ENCODE data around the gene PRUNE2.

PRUNE2 gene

DNA sequence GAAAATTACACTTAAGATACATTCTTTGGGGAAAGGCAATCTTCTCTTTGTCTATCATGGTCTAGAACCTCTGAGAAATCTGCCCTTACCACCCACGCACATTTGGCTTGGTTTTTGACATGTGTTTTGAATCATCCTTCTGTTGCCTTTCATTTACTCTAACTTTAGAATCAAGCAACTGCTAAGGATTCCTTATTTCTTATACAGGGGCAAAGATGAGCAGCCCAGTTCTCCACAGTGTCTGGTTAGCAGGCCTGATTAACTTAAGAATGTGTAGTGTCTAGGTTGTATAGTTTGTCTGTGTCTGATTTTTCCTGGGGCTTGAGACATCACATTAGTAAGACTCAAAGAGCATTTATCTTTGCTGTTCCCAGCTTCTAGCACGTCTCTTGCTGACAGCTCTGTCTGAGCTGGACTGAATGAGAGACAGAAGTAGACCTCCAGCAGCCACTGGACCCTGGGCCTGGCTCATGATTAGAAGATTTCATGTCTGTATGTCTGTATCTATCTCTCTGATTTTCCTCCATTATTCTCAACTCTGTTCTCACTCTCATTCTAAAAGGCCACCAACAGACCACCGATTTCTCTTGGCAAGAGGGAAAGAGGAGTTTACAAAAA, 173.5 kb downstream of the PRUNE2 start:
- Mint-ChIP-seq H3K4me3 (no peak overlapping the region), H3K9me3 (ENCODE audit: low read depth) (no peaks in the 10 kb centered on the region), H3K27me3 (no peaks in the 10 kb centered on the region), H3K36me3 (no peaks in the 10 kb centered on the region), H3K27ac (no peak overlapping the region), H3K4me1 (ENCODE audit: low read depth) (no peaks in the 10 kb centered on the region)

DNA sequence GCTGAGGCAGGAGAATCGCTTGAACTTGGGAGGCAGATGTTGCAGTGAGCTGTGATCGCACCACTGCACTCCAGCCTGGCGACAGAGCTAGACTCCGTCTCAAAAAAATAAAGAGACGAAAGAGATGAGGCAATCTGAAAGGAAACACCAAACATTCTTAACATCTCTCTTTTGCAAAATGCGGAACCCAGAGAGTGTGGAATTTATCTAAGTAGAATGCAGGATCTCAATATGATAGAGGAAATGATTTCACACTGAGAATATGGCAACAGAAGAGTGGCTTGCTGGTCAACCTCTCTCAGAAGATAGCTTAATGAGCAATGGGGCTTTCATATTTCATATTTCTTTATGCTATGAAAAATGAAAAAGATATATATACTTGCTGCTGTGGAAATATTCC, 175.1 kb downstream of the PRUNE2 start:
- Mint-ChIP-seq H3K4me3 (no peak overlapping the region), H3K9me3 (ENCODE audit: low read depth) (no peaks in the 10 kb centered on the region), H3K27ac (no peak overlapping the region), H3K27me3 (no peaks in the 10 kb centered on the region), H3K4me1 (ENCODE audit: low read depth) (no peaks in the 10 kb centered on the region), H3K36me3 (no peaks in the 10 kb centered on the region)

DNA sequence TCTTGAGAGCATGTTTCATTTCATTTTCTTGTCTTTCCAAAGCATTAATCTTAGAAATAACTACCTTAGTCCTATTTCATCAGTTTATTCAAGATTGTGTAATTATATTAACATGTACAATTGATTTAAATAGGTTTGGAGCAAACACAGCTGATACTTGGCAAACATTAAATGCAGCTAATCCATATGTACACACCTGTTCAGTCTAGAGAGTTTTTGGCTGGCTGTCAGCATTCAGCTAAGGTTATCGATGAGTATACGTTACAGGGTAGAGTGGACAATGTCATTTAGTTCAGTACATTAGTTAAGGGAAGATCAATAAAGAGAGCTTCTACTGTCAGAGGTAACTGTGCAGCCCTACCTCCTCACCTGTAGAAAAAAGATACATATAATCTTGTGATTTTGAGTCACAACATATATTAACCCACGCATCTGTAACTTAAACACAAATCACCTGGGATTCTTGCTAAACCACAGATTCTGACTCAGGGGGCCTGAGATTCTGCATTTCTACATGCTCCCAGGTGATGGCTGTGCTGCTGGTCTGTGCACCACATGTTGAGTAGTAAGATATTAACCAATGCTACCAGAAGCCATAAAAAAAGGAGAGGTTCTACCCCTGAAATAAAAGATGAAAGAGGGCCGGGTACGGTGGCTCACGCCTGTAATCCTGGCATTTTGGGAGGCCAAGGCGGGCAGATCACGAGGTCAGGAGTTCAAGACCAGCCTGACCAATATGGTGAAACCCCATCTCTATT, 175.8 kb downstream of the PRUNE2 start:
- Mint-ChIP-seq H3K4me3 (no peak overlapping the region), H3K27me3 (no peaks in the 10 kb centered on the region), H3K4me1 (ENCODE audit: low read depth) (no peaks in the 10 kb centered on the region), H3K27ac (no peak overlapping the region), H3K36me3 (no peaks in the 10 kb centered on the region), H3K9me3 (ENCODE audit: low read depth) (no peaks in the 10 kb centered on the region)

DNA sequence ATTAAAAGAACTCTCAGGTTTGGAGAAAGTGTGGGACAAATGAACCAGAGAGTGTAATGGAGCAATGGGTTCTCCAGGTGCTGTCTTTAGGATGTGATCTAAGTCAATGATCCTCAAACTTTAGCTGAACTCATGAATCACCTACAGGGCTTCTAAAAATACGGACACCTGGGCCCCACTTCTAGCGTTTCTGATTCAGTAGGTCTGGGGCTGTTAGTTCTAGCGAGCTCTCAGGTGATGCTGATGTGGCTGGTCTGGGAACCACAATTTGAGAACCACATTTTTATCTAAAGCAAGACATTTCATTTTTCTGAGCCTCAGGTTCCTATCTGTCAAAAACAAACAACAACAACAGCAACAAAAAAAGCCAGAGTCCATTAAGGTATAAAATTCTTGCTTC, 176.8 kb downstream of the PRUNE2 start:
- Mint-ChIP-seq H3K4me1 (ENCODE audit: low read depth) (no peaks in the 10 kb centered on the region), H3K27me3 (peaks cover 2% of the 10 kb centered on the region)

DNA sequence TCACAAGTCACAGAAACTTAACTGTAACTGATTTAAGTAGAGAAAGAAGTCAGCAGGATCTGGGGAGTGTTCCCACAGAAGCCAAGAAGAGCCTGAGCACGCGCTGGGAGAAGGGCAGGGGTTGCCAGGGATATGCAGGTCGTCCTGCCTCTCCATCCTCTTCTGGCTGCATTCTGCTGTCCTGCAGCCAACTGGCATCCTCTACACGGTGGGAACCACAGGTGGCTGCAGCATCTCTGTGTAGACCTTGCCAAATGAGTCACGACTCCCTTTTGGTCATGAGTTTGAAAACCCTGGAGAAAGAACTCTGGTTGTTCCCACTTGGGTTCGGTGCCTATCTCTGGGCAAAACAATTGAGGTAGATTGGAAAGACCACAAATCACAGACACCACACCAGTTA, 180.0 kb downstream of the PRUNE2 start:
- Mint-ChIP-seq H3K4me3 (no peak overlapping the region), H3K27me3 (peaks cover 3% of the 10 kb centered on the region), H3K9me3 (ENCODE audit: low read depth) (no peaks in the 10 kb centered on the region), H3K4me1 (ENCODE audit: low read depth) (no peaks in the 10 kb centered on the region), H3K27ac (no peak overlapping the region), H3K36me3 (no peaks in the 10 kb centered on the region)

More for the DNA sequence above, 176.8 kb downstream of the PRUNE2 start:
- Mint-ChIP-seq H3K27ac (no peak overlapping the region), H3K36me3 (no peaks in the 10 kb centered on the region), H3K4me3 (no peak overlapping the region), H3K9me3 (ENCODE audit: low read depth) (no peaks in the 10 kb centered on the region)

DNA sequence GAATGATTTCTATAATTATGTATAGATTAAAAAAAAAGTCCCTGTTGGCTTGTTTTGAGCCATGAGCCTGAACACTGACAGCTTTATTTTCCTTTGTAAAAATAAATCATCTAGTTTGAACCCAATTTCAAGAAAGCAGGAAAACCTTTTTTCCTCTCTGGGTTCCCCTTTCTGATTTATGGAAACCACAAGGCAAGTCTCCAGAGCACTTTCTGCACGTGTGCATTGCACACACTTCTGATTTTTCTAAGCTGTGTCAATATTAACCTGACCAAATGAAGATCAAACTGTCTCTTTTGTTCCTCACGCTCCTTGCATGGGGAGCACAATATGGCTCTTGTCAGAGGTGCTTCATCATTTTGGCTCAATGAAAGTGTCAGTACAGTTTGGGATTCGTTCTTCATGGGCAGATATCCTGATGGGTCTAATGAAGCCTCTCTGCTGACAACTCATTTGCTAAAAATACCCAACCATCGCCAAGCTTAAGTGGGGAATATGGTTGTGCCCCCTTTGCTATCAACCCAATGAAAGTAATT, 180.8 kb downstream of the PRUNE2 start:
- Mint-ChIP-seq H3K9me3 (ENCODE audit: low read depth) (no peaks in the 10 kb centered on the region), H3K4me3 (no peak overlapping the region), H3K4me1 (ENCODE audit: low read depth) (no peaks in the 10 kb centered on the region), H3K36me3 (no peaks in the 10 kb centered on the region), H3K27ac (no peak overlapping the region), H3K27me3 (peaks cover 3% of the 10 kb centered on the region)

DNA sequence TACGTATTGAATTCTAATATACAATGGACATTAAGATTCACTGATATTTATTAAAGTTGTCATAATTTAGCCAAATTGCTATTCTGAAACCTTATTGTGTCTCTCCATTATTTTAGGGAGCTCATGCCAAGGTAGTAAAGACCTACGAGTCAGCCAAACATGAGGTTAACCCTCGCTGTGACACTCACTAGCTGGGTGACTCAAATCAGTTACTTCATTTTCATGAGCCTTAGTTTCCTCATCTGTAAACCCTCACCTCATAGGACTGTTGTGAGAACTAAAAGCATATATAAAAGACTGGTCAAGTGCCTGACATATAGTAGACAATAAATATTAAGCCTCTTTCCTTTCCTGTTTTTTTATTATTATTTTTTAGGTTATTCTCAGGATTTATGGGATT, 185.7 kb downstream of the PRUNE2 start:
- Mint-ChIP-seq H3K36me3 (no peaks in the 10 kb centered on the region), H3K27me3 (peaks cover 7% of the 10 kb centered on the region), H3K27ac (no peak overlapping the region), H3K4me1 (ENCODE audit: low read depth) (no peaks in the 10 kb centered on the region), H3K4me3 (no peak overlapping the region), H3K9me3 (ENCODE audit: low read depth) (no peaks in the 10 kb centered on the region)

DNA sequence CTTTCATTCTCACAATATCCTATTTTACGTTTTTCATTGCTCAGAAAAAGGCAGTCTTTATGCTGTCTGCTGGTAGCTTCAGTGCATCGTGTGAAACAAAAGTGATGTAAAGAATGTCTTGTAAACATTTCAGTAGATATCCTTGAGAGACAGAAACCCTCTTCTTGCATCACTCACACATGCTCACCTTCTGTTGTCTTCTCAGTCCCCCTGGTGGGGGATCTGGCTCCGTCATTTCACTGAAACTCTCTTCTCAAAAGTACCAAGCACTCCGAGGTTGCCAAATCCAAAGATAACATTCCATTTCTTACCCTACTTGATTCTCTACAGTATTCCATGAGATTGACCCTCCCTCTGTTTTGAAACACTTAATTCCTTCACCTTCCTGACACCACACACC, 187.7 kb downstream of the PRUNE2 start:
- Mint-ChIP-seq H3K4me3 (no peak overlapping the region), H3K27me3 (peaks cover 6% of the 10 kb centered on the region), H3K9me3 (ENCODE audit: low read depth) (no peaks in the 10 kb centered on the region), H3K4me1 (ENCODE audit: low read depth) (no peaks in the 10 kb centered on the region), H3K27ac (no peak overlapping the region), H3K36me3 (no peaks in the 10 kb centered on the region)

DNA sequence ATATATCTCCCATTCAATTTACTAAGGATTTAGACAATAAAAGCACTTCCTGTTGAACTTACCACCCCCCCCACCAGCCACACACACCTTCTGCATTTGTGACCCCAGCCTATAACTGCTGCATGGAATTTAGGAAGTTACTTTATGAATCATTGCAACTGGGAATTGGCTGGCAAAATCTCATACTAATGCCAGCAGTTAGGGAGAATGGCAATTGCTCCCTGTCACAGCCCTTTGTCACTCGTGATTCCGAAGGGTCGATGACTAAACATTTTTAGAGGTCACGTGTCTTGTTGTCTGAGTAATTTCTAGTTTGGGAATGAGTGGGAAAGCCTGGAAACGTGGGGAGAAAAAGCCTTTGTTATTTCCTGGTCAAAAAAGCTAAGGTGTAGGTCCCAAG, 188.3 kb downstream of the PRUNE2 start:
- H3K27ac Mint-ChIP-seq: no peak overlapping the region
- H3K9me3 Mint-ChIP-seq (ENCODE audit: low read depth): no peaks in the 10 kb centered on the region
- no peaks in the 10 kb centered on the region for H3K4me1 Mint-ChIP-seq (ENCODE audit: low read depth)
- peaks cover 6% of the 10 kb centered on the region for H3K27me3 Mint-ChIP-seq
- H3K36me3 Mint-ChIP-seq: no peaks in the 10 kb centered on the region
- no peak overlapping the region for H3K4me3 Mint-ChIP-seq

DNA sequence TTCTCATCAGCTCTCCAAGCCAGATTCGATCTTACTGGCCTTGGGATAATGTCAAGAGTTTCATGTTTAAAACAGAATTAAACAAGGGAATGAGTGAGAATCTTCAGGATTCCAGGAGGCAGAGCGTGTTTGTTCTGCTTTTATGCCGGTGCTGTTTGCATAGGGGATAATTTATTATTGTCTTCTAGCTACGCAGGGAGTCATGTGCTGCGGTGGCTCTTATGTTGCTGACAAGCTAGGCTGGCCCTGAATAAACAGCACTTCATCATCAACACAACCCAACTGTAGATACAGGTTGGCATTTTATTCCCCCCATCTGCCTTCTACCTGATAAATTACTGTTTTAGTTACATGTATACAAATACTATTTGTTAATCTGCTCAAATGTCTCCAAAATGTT, 188.7 kb downstream of the PRUNE2 start:
- Mint-ChIP-seq H3K27me3 (peaks cover 8% of the 10 kb centered on the region), H3K27ac (no peak overlapping the region), H3K4me3 (no peak overlapping the region), H3K4me1 (ENCODE audit: low read depth) (no peaks in the 10 kb centered on the region), H3K9me3 (ENCODE audit: low read depth) (no peaks in the 10 kb centered on the region), H3K36me3 (no peaks in the 10 kb centered on the region)

DNA sequence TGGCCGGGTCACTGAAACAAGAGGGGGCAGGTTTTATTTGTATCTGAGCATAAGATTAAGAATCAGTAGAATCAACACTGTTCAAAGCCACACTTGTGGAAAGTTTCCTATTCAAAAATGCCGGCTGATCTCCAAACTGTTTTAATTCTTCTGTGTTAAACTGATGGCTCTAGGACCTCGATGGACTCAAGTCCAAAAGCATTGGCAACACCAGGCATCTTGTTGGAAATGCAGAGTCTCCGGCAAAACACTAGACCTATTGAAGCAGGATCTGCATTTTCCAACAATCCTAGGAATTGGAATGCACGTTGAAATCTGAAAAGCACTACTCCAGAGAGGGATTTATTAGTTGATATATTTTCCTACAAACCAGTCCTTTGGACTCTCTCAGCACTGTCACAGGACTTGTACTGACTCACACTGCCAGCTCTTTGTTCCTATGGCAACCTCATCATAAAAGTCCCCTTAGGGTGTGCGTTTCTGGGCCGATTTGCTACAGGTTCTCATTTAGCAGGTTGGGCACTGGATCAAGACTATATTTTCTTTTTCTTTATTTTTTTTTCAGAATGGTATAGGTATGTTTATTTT, 189.7 kb downstream of the PRUNE2 start:
- Mint-ChIP-seq H3K36me3 (no peaks in the 10 kb centered on the region), H3K4me1 (ENCODE audit: low read depth) (no peaks in the 10 kb centered on the region), H3K4me3 (no peak overlapping the region), H3K27ac (no peak overlapping the region), H3K27me3 (peaks cover 8% of the 10 kb centered on the region), H3K9me3 (ENCODE audit: low read depth) (no peaks in the 10 kb centered on the region)

DNA sequence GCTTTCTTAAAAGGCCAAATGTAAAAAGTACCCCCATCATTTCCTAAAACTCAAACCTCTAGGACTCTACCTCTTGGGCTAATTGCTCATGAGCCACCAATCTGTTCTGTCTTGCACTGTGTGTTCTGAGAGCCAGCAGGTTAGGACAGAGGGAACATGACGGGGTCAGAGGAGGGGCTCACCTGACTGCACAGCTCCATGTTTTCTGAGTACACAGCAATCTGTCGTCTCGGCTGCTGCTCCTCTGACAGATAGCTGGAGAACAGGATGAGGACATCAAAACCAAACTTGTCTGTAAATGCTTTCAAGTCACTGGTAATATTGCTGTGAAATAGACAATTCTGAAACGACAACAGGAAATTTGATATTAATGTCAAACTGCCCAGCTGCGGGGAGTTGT, 192.5 kb downstream of the PRUNE2 start:
- Mint-ChIP-seq H3K9me3 (ENCODE audit: low read depth) (no peaks in the 10 kb centered on the region), H3K27ac (no peak overlapping the region), H3K4me1 (ENCODE audit: low read depth) (no peaks in the 10 kb centered on the region), H3K4me3 (no peak overlapping the region), H3K27me3 (peaks cover 16% of the 10 kb centered on the region), H3K36me3 (no peaks in the 10 kb centered on the region)

DNA sequence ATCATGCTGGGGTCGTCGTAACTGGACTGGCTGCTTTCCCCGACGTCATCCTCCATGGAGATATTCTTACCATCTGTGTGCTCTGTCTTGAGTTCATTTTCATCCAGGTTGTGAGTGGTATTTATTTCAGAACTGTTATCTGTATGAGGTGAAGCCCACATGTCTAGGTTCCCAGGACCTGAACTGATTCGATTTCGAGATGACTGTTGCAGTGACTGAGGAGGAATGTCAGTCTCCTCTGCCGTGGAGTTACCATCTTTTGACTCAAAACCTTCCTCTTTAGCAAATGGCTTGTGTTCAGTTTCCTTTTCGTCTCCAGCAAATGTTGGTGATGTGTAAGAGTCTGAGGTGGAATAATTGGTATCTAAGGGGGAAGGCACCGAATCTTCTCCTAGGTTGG, 196.9 kb downstream of the PRUNE2 start:
- H3K27me3 Mint-ChIP-seq: peaks cover 31% of the 10 kb centered on the region
- no peaks in the 10 kb centered on the region for H3K4me1 Mint-ChIP-seq (ENCODE audit: low read depth)
- no peak overlapping the region for H3K4me3 Mint-ChIP-seq
- no peak overlapping the region for H3K27ac Mint-ChIP-seq
- H3K36me3 Mint-ChIP-seq: no peaks in the 10 kb centered on the region
- H3K9me3 Mint-ChIP-seq (ENCODE audit: low read depth): no peaks in the 10 kb centered on the region

DNA sequence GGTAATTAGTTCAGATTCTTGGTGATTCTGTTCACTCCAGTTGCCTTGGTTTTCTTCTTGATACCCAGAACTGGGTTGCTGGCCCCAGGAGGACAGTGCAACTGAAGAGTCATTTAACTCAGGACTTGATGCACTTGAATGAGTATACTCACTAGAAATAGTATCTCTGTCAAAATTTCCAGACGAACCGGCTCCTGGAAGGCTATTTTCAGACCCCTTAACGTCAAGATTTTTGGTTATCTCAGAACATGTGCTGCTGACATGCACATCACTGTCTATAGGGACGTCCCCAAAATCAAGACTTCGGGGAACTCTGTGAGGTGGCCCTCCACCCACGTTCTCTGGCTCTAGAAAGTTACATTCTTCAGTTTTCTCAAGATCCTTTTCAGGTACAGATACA, 198.4 kb downstream of the PRUNE2 start:
- Mint-ChIP-seq H3K27ac (no peak overlapping the region), H3K36me3 (no peaks in the 10 kb centered on the region), H3K4me3 (no peak overlapping the region), H3K9me3 (ENCODE audit: low read depth) (no peaks in the 10 kb centered on the region), H3K27me3 (peaks cover 31% of the 10 kb centered on the region), H3K4me1 (ENCODE audit: low read depth) (no peaks in the 10 kb centered on the region)

DNA sequence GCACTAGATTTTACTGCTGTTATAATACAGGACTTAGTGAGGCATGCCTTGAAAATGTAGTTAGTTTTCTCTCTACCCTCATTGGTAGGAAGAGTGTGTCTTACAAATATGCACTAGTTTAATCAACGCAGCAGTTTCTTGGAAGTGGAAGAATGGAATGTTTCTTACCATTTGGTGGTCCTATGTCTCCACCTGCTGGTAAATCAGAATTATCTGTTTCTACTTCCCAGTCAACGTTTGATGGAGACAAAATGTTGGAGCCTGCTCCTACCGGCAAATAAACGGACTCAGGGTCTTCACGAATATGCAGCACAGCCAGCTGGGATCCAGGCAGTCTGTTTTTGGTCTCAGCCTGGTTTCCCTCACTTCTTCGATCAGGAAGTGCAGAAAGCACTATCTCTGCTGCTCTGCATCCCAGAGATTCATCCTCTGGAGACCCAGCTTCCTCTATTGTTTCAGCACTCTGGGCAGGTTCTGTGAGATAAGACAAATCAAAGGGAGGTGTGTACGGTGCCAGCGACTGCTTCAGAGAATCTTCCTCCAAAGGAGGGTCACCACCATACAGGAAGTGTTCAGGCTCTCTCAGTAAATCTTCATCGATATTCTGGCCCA, 201.2 kb downstream of the PRUNE2 start:
- Mint-ChIP-seq H3K27ac (no peak overlapping the region), H3K27me3 (peaks cover 30% of the 10 kb centered on the region), H3K4me1 (ENCODE audit: low read depth) (no peaks in the 10 kb centered on the region), H3K36me3 (no peaks in the 10 kb centered on the region), H3K4me3 (no peak overlapping the region), H3K9me3 (ENCODE audit: low read depth) (no peaks in the 10 kb centered on the region)

Measured in activated naive CD8-positive, alpha-beta T cell (primary cell).